OCI-LY1 (cell line): Measurements from ENCODE around the gene PDZRN4.

ENCODE experiments used
- H2AFZ ChIP-seq: fragments of 200-600 bp; sonication (generic), shearing (Covaris generic); 2 replicates; pipeline ENCODE4 v1.6.0; 2014; ENCODE audit warnings: antibody characterized with exemption, mild to moderate bottlenecking, low read length
- H3F3A ChIP-seq: fragments of 200-600 bp; sonication (generic), shearing (Covaris generic); 2 replicates; pipeline ENCODE4 v1.6.0; 2014; ENCODE audit warnings: mild to moderate bottlenecking, antibody characterized with exemption, low read length, moderate library complexity; ENCODE audit not compliant: insufficient read depth
- H3K27ac ChIP-seq: fragments of 200-600 bp; sonication (generic); 2 replicates; pipeline ENCODE4 v1.5.1; 2014; ENCODE audit warnings: low read length, mixed run types, mild to moderate bottlenecking, low read depth; ENCODE audit not compliant: poor library complexity, severe bottlenecking
- H3K27me3 ChIP-seq: fragments of 200-600 bp; sonication (generic); 2 replicates; pipeline ENCODE4 v1.6.0; 2014; ENCODE audit warnings: antibody characterized with exemption, mild to moderate bottlenecking, low read length, moderate library complexity; ENCODE audit not compliant: insufficient read depth
- H3K36me3 ChIP-seq: fragments of 200-600 bp; sonication (generic); 2 replicates; pipeline ENCODE4 v1.6.1; 2014; ENCODE audit warnings: mild to moderate bottlenecking, antibody characterized with exemption, low read length, moderate library complexity, mixed read lengths; ENCODE audit not compliant: insufficient read depth
- H3K4me1 ChIP-seq: fragments of 200-600 bp; sonication (generic); 2 replicates; pipeline ENCODE4 v1.5.1; 2014; ENCODE audit warnings: mild to moderate bottlenecking, low read length, moderate library complexity; ENCODE audit not compliant: insufficient read depth, severe bottlenecking
- H3K4me2 ChIP-seq: fragments of 200-600 bp; sonication (generic), shearing (Covaris generic); 2 replicates; pipeline ENCODE4 v1.6.1; 2014; ENCODE audit warnings: low read length
- H3K4me3 ChIP-seq: fragments of 200-600 bp; sonication (generic); 2 replicates; pipeline ENCODE4 v1.5.1; 2014; ENCODE audit warnings: low read length, low read depth, mild to moderate bottlenecking, mixed read lengths; ENCODE audit not compliant: poor library complexity, severe bottlenecking
- H3K79me2 ChIP-seq: fragments of 200-600 bp; shearing (Covaris generic); 2 replicates; pipeline ENCODE4 v1.6.1; 2016; ENCODE audit warnings: mixed run types, low read length, mixed read lengths; ENCODE audit not compliant: insufficient read depth
- H3K9ac ChIP-seq: fragments of 200-600 bp; sonication (generic), shearing (Covaris generic); 2 replicates; pipeline ENCODE4 v1.6.1; 2014; ENCODE audit warnings: mild to moderate bottlenecking, low read length, mixed read lengths
- H3K9me2 ChIP-seq: fragments of 200-600 bp; sonication (generic), shearing (Covaris generic); 2 replicates; pipeline ENCODE4 v1.6.1; 2014; ENCODE audit warnings: low read depth, mild to moderate bottlenecking, low read length, mixed read lengths
- H3K9me3 ChIP-seq: fragments of 200-600 bp; shearing (Covaris generic); 2 replicates; pipeline ENCODE4 v1.6.1; 2014; ENCODE audit warnings: low read length, mixed read lengths
- H4K20me1 ChIP-seq: fragments of 200-600 bp; sonication (generic), shearing (Covaris generic); 2 replicates; pipeline ENCODE4 v1.6.0; 2016; ENCODE audit warnings: mild to moderate bottlenecking, low read length; ENCODE audit not compliant: insufficient read depth
- EZH2 ChIP-seq: fragments of 200-600 bp; sonication (generic), shearing (Covaris generic); IDR thresholded peaks from 2 replicates; pipeline ENCODE4 v1.8.0; 2017; ENCODE audit warnings: borderline replicate concordance, mixed run types, mild to moderate bottlenecking, antibody characterized with exemption, low read length, moderate library complexity, mixed read lengths
- TF ChIP-seq, protein P1 (sequence below): fragments of 200-600 bp; sonication (generic), shearing (Covaris generic); IDR thresholded peaks from 2 replicates; pipeline ENCODE4 v1.5.1; 2017; ENCODE audit warnings: mild to moderate bottlenecking, antibody characterized with exemption, low read length, moderate library complexity, mixed read lengths

The PDZRN4 gene

DNA sequence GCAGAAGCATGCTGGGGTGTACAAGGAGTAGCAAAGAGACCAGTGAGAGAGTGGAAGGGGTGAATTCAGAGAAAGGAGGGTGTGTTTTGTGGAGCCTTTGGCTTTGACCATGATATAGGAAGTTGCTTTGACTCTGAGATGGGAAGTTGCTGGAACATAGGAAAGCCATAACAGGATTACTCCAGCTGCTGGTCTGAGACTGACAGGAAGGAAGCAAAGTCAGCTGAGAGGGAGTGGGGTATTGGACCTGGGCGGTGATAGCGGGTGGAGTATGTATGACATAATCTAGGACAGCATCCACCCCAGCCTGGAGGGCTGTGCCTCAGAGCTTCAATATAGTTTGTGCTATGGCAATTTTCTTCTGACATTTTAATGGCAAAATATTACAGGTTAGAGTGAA lies 324.4 kb downstream of the PDZRN4 start:
- Histone ChIP-seq H3K79me2 (no peaks in the 10 kb centered on the region), H2AFZ (no peak overlapping the region), H4K20me1 (no peaks in the 10 kb centered on the region)

DNA sequence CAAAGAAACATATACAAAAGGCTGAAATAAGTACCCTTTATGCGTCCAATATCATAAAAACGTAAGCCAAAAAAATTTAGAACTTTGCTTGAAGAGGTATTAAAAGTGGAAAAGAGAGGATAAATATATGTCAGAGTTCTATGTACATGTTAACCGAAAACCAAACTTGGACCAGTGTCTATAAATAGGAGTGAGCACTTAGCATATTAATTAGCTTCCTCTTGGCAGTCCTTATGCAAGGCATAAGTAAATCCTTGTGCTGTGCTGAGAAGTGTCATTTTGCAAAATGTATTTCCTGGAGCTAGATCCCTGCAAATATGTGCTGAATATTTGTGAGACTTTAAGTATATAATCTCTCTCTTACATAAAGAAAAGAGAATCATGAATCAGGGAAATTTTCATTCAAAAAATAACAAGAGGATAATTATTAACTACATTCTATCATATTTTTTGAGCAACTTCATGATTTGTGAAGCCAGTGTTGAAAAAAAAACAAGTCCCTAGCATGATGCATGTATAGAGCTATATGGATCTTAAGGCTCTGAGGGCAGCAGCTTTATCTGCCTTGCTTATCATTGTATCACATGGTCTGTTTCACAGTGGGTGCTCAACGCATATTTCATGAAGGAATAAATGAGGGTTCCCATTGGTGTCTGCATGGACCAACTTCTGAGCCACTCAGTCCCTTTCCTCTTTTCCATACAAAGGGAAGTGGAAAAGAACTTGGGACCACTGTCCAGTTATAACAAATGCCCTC lies 326.1 kb downstream of the PDZRN4 start:
- Histone ChIP-seq H3K4me3 (no peak overlapping the region), H3K4me2 (no peak overlapping the region), H3K9ac (no peak overlapping the region), H4K20me1 (no peaks in the 10 kb centered on the region), H3K27ac (no peak overlapping the region), H3K27me3 (no peaks in the 10 kb centered on the region), H3K4me1 (peaks cover 9% of the 10 kb centered on the region), H2AFZ (no peak overlapping the region), H3K79me2 (no peaks in the 10 kb centered on the region), H3K9me2 (no peaks in the 10 kb centered on the region), H3F3A (no peaks in the 10 kb centered on the region), H3K9me3 (no peaks in the 10 kb centered on the region), H3K36me3 (no peaks in the 10 kb centered on the region)
- no peak for TF ChIP-seq EZH2

More for the DNA sequence above, 324.4 kb downstream of the PDZRN4 start:
- Histone ChIP-seq H3F3A (no peaks in the 10 kb centered on the region), H3K9me2 (no peaks in the 10 kb centered on the region), H3K4me1 (peaks cover 8% of the 10 kb centered on the region), H3K4me3 (no peak overlapping the region), H3K27ac (no peak overlapping the region), H3K9ac (no peak overlapping the region), H3K4me2 (no peak overlapping the region), H3K27me3 (no peaks in the 10 kb centered on the region), H3K9me3 (no peaks in the 10 kb centered on the region), H3K36me3 (no peaks in the 10 kb centered on the region)
- TF ChIP-seq, protein P1, sequence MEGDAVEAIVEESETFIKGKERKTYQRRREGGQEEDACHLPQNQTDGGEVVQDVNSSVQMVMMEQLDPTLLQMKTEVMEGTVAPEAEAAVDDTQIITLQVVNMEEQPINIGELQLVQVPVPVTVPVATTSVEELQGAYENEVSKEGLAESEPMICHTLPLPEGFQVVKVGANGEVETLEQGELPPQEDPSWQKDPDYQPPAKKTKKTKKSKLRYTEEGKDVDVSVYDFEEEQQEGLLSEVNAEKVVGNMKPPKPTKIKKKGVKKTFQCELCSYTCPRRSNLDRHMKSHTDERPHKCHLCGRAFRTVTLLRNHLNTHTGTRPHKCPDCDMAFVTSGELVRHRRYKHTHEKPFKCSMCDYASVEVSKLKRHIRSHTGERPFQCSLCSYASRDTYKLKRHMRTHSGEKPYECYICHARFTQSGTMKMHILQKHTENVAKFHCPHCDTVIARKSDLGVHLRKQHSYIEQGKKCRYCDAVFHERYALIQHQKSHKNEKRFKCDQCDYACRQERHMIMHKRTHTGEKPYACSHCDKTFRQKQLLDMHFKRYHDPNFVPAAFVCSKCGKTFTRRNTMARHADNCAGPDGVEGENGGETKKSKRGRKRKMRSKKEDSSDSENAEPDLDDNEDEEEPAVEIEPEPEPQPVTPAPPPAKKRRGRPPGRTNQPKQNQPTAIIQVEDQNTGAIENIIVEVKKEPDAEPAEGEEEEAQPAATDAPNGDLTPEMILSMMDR: no peak
- no peak for TF ChIP-seq EZH2

DNA sequence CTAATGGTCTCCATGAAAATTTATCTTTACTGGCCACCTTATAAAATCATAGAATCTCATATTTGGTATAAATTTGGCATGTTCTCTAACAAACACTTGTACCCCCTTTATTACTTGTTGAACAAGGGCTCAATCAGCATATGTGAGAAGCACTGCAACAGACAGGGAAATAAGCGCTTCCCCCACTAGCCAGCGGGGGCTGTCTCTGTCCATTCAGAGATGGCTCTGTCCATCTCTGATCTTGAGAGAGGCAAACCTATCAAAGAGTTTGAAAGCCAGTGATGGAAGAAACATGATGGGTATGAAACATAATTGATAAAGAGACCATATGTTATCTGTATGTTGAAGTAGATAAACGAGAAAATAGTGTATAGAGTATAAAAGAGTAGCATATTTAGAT lies 326.8 kb downstream of the PDZRN4 start:
- TF ChIP-seq EZH2: no peak
- TF ChIP-seq, protein P1: no peak
- H3K9ac ChIP-seq: no peak overlapping the region
- no peaks in the 10 kb centered on the region for H3K79me2 ChIP-seq
- H3F3A ChIP-seq: no peaks in the 10 kb centered on the region
- H3K9me2 ChIP-seq: no peaks in the 10 kb centered on the region
- H4K20me1 ChIP-seq: no peaks in the 10 kb centered on the region
- H2AFZ ChIP-seq: no peak overlapping the region
- H3K4me3 ChIP-seq: no peak overlapping the region
- H3K4me1 ChIP-seq: peaks cover 13% of the 10 kb centered on the region
- H3K27ac ChIP-seq: no peak overlapping the region
- H3K27me3 ChIP-seq: no peaks in the 10 kb centered on the region
- no peaks in the 10 kb centered on the region for H3K9me3 ChIP-seq
- H3K4me2 ChIP-seq: no peak overlapping the region
- H3K36me3 ChIP-seq: no peaks in the 10 kb centered on the region

DNA sequence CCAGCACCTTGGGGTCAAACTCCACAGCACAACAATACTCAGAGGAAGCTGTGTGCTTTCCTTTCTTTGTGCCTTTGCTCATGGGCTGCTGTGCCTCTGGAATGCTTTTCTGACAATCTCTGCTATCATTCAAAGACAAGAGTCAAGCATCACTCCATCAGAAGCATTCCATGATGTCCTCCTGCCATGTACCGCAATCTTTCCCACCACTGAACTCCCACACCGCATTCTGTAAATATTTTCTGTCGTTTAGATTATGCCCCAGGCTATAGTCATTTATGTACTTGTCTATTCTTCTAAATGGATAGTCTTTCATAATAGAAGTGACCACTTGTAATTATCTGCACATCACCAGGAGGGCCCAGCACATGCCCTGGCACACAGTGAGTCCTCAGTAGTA lies 327.8 kb downstream of the PDZRN4 start:
- TF ChIP-seq, protein P1: no peak
- H3K36me3 ChIP-seq: no peaks in the 10 kb centered on the region

More for the DNA sequence above, 327.8 kb downstream of the PDZRN4 start:
- Histone ChIP-seq H3K79me2 (no peaks in the 10 kb centered on the region), H3K27ac (no peak overlapping the region), H3K9me3 (no peaks in the 10 kb centered on the region), H3F3A (no peaks in the 10 kb centered on the region), H3K9me2 (no peaks in the 10 kb centered on the region), H4K20me1 (no peaks in the 10 kb centered on the region), H3K27me3 (no peaks in the 10 kb centered on the region), H3K9ac (no peak overlapping the region), H3K4me3 (no peak overlapping the region), H3K4me2 (no peak overlapping the region), H3K4me1 (peaks cover 5% of the 10 kb centered on the region), H2AFZ (no peak overlapping the region)
